H1 (cell line): ENCODE measurements around the gene GUCY1B1.

Experiments used
- CTCF ChIP-seq, 3 experiments: IDR thresholded peaks; 1 replicate in 2 of 3; 2 replicates in 1 of 3; pipeline versions ENCODE4 v1.5.1 to v1.6.1; 2011; ENCODE audit warnings: low read length in 3 of 3, mild to moderate bottlenecking in 3 of 3, inconsistent platforms in 2 of 3, low read depth in 1 of 3, moderate library complexity in 1 of 3; ENCODE audit not compliant: insufficient read depth in 1 of 3; ENCODE audit errors: control extremely low read depth in 1 of 3
- EZH2 ChIP-seq: fragments of 200-600 bp; sonication (generic); IDR thresholded peaks from 2 replicates; pipeline ENCODE4 v1.7.1; 2012; ENCODE audit warnings: low read depth, mild to moderate bottlenecking, moderate library complexity, low read length, inconsistent platforms; ENCODE audit not compliant: severe bottlenecking
- JUND ChIP-seq: IDR thresholded peaks from 2 replicates; pipeline ENCODE4 v1.6.1; 2011; ENCODE audit warnings: mild to moderate bottlenecking, improper control_type of control experiment, low read length
- TEAD4 ChIP-seq: IDR thresholded peaks from 2 replicates; pipeline ENCODE4 v1.6.1; 2012; ENCODE audit warnings: low read depth, low read length, inconsistent platforms, mixed read lengths

- no peak for TF ChIP-seq CTCF (IDR thresholded peaks at IDR 0.05; ENCODE audit: control extremely low read depth in 1 of 3, insufficient read depth in 1 of 3, low read depth in 1 of 3, low read length in 3 of 3)
- no peak for TF ChIP-seq EZH2
- TF ChIP-seq TEAD4 = no peak
- no peak for TF ChIP-seq JUND
Measured at GRCh38 chr4:155784637-155785036, 25.8 kb downstream of the GUCY1B1 start.
